Muscle of leg (tissue), 11 donors: ENCODE results near the gene USP38. TPM values are rescaled to one million over a fixed set of nuclear protein-coding genes. Genes with fewer than 3 reads are reported as not detected.

Experiments
- DNase-seq: peaks from one replicate; pipeline ENCODE4 v3.0.0; 2013
- H3K27ac ChIP-seq: one replicate; pipeline ENCODE4 v1.5.1; 2013; ENCODE audit warnings: mild to moderate bottlenecking, low read length, control low read depth
- H3K27me3 ChIP-seq: one replicate; pipeline ENCODE4 v1.6.1; 2013; ENCODE audit warnings: low read length; ENCODE audit not compliant: control insufficient read depth, insufficient read depth
- H3K36me3 ChIP-seq: one replicate; pipeline ENCODE4 v1.6.1; 2013; ENCODE audit warnings: low read length; ENCODE audit not compliant: control insufficient read depth, insufficient read depth
- H3K4me1 ChIP-seq: one replicate; pipeline ENCODE4 v1.6.1; 2013; ENCODE audit warnings: low read length; ENCODE audit not compliant: control insufficient read depth, insufficient read depth
- H3K4me3 ChIP-seq: one replicate; pipeline ENCODE4 v1.5.1; 2013; ENCODE audit warnings: low read length, control low read depth
- H3K9me3 ChIP-seq: replicated peaks from 2 replicates; pipeline ENCODE4 v1.6.1; 2013; ENCODE audit warnings: low read depth, low read length; ENCODE audit not compliant: control insufficient read depth
- WGBS: methylation state at CpG from one replicate; pipeline ENCODE4 v1.1.5; 2013; ENCODE audit warnings: missing lambda C conversion rate; ENCODE audit not compliant: insufficient coverage; 5-methylcytosine and 5-hydroxymethylcytosine counted together
- polyA plus RNA-seq, 8 donors: library from polyadenylated mRNA; unstranded; fragments of 120-200 nt; gene quantifications; one replicate each; pipeline versions ENCODE4 v1.2.1 to v1.2.3, GENCODE V29; 2013; ENCODE audit warnings: inconsistent platforms in 1 of 8, low replicate concordance in 1 of 8; ENCODE audit not compliant: insufficient read length in 8 of 8, insufficient read depth in 1 of 8
- total RNA-seq: library from RNA; stranded (reverse); fragments of 120-200 nt; gene quantifications from one replicate; pipeline ENCODE4 v1.2.4, GENCODE V29; 2013

Gene USP38
- total and polyA plus RNA-seq, 9 donors: 13.2 to 18.8 (median 16.1) TPM

GRCh38 chr4:143183513-143184216 lies 1.1 kb upstream of the USP38 start:
- peak overlapping the region; percentile 80 for H3K4me3 ChIP-seq
- H3K27me3 ChIP-seq: no peaks in the 10 kb centered on the region
- peak; percentile 8 for DNase-seq
- H3K27ac ChIP-seq: peak overlapping the region; percentile 93
- H3K36me3 ChIP-seq: no peaks in the 10 kb centered on the region
- H3K9me3 ChIP-seq: peaks cover 2% of the 10 kb centered on the region
- peaks cover 5% of the 10 kb centered on the region for H3K4me1 ChIP-seq
- WGBS: no CpG with 5 or more reads among the region's 9 CpGs

GRCh38 chr4:143184217-143184502 lies 557 bp upstream of the USP38 start:
- Histone ChIP-seq H3K4me3 (peak overlapping the region; percentile 80), H3K27me3 (no peaks in the 10 kb centered on the region), H3K4me1 (peaks cover 5% of the 10 kb centered on the region), H3K36me3 (no peaks in the 10 kb centered on the region), H3K9me3 (no peaks in the 10 kb centered on the region), H3K27ac (peak overlapping the region; percentile 93)
- DNase-seq: no peak
- WGBS: 0% methylated on average over 11 of the region's 11 CpGs

- Histone ChIP-seq H3K4me3 (peak overlapping the region; percentile 80), H3K9me3 (no peaks in the 10 kb centered on the region), H3K27ac (peak overlapping the region; percentile 93), H3K36me3 (peaks cover 2% of the 10 kb centered on the region), H3K27me3 (no peaks in the 10 kb centered on the region), H3K4me1 (peaks cover 5% of the 10 kb centered on the region)
- DNase-seq: peak; percentile 23
- under 1% methylated on average over 45 of the region's 50 CpGs for WGBS
These were observed 763 bp downstream of the USP38 start for GRCh38 chr4:143185253-143186107.

GRCh38 chr4:143186212-143186611 lies 1.5 kb downstream of the USP38 start:
- Histone ChIP-seq H3K36me3 (peaks cover 2% of the 10 kb centered on the region), H3K4me3 (peak overlapping the region; percentile 80), H3K27me3 (no peaks in the 10 kb centered on the region), H3K4me1 (peaks cover 5% of the 10 kb centered on the region), H3K9me3 (no peaks in the 10 kb centered on the region), H3K27ac (peak overlapping the region; percentile 93)
- peak; percentile 11 for DNase-seq
- 0% methylated on average over 1 of the region's 6 CpGs for WGBS

- H3K36me3 ChIP-seq: peaks cover 2% of the 10 kb centered on the region
- peak; percentile 16 for DNase-seq
- H3K27me3 ChIP-seq: no peaks in the 10 kb centered on the region
- H3K4me1 ChIP-seq: peaks cover 5% of the 10 kb centered on the region
- peak overlapping the region; percentile 80 for H3K4me3 ChIP-seq
- no peak overlapping the region for H3K27ac ChIP-seq
- H3K9me3 ChIP-seq: no peaks in the 10 kb centered on the region
- no CpG with 5 or more reads among the region's 7 CpGs for WGBS
These were observed 1.9 kb downstream of the USP38 start for GRCh38 chr4:143186649-143187048.

- no peak overlapping the region for H3K4me3 ChIP-seq
- peaks cover 5% of the 10 kb centered on the region for H3K4me1 ChIP-seq
- H3K27ac ChIP-seq: no peak overlapping the region
- DNase-seq: no peak
- H3K27me3 ChIP-seq: no peaks in the 10 kb centered on the region
- no CpG with 5 or more reads among the region's 3 CpGs for WGBS
- no peaks in the 10 kb centered on the region for H3K9me3 ChIP-seq
- peaks cover 9% of the 10 kb centered on the region for H3K36me3 ChIP-seq
These were observed 3.7 kb downstream of the USP38 start for GRCh38 chr4:143188136-143189088.

- no CpG with 5 or more reads among the region's 4 CpGs for WGBS
- no peak overlapping the region for H3K27ac ChIP-seq
- no peak for DNase-seq
- peaks cover 12% of the 10 kb centered on the region for H3K36me3 ChIP-seq
- no peak overlapping the region for H3K4me3 ChIP-seq
- peaks cover 5% of the 10 kb centered on the region for H3K4me1 ChIP-seq
- no peaks in the 10 kb centered on the region for H3K9me3 ChIP-seq
- no peaks in the 10 kb centered on the region for H3K27me3 ChIP-seq
These were observed 4.8 kb downstream of the USP38 start for GRCh38 chr4:143189528-143189927.

GRCh38 chr4:143195581-143195980 lies 10.9 kb downstream of the USP38 start:
- no peaks in the 10 kb centered on the region for H3K4me1 ChIP-seq
- H3K4me3 ChIP-seq: no peak overlapping the region
- no peaks in the 10 kb centered on the region for H3K27me3 ChIP-seq
- H3K27ac ChIP-seq: no peak overlapping the region
- peaks cover 39% of the 10 kb centered on the region for H3K36me3 ChIP-seq
- no peak for DNase-seq
- H3K9me3 ChIP-seq: no peaks in the 10 kb centered on the region

GRCh38 chr4:143196323-143196722 lies 11.6 kb downstream of the USP38 start:
- H3K4me3 ChIP-seq: no peak overlapping the region
- H3K27ac ChIP-seq: no peak overlapping the region
- WGBS: 93% methylated on average over 2 of the region's 2 CpGs
- no peaks in the 10 kb centered on the region for H3K27me3 ChIP-seq
- peaks cover 44% of the 10 kb centered on the region for H3K36me3 ChIP-seq
- no peaks in the 10 kb centered on the region for H3K4me1 ChIP-seq
- DNase-seq: no peak
- H3K9me3 ChIP-seq: no peaks in the 10 kb centered on the region

- Histone ChIP-seq H3K36me3 (peaks cover 41% of the 10 kb centered on the region), H3K9me3 (no peaks in the 10 kb centered on the region), H3K4me3 (no peak overlapping the region), H3K27ac (no peak overlapping the region), H3K4me1 (no peaks in the 10 kb centered on the region), H3K27me3 (no peaks in the 10 kb centered on the region)
- DNase-seq: no peak
- no CpG with 5 or more reads among the region's 2 CpGs for WGBS
These were observed 14.8 kb downstream of the USP38 start for GRCh38 chr4:143199503-143199902.
